SU-DHL-6 (cell line): ENCODE measurements around the gene DNAJC27.

Experiments used
- H2AFZ ChIP-seq: fragments of 200-600 bp; sonication (generic); 2 replicates; pipeline ENCODE4 v1.6.1; 2014; ENCODE audit warnings: low read depth, mild to moderate bottlenecking, moderate library complexity, mixed read lengths, antibody characterized with exemption, low read length; ENCODE audit not compliant: severe bottlenecking
- H3F3A ChIP-seq: fragments of 200-600 bp; shearing (Covaris generic); 2 replicates; pipeline ENCODE4 v1.6.0; 2016; ENCODE audit warnings: antibody characterized with exemption, mild to moderate bottlenecking; ENCODE audit not compliant: insufficient read depth
- H3K27ac ChIP-seq: fragments of 200-600 bp; sonication (generic); 2 replicates; pipeline ENCODE4 v1.5.1; 2016; ENCODE audit warnings: low read depth, mild to moderate bottlenecking, low read length, moderate library complexity, mixed read lengths
- H3K27me3 ChIP-seq: fragments of 200-600 bp; sonication (generic), shearing (Covaris generic); 2 replicates; pipeline ENCODE4 v1.6.0; 2014; ENCODE audit warnings: mild to moderate bottlenecking, low read length
- H3K36me3 ChIP-seq: fragments of 200-600 bp; sonication (generic); 2 replicates; pipeline ENCODE4 v1.6.1; 2014; ENCODE audit warnings: mild to moderate bottlenecking, low read length, mixed read lengths
- H3K4me2 ChIP-seq: fragments of 300-600, 200-600 bp; shearing (Covaris generic), sonication (generic); 2 replicates; pipeline ENCODE4 v1.6.0; 2014; ENCODE audit warnings: low read length, low read depth, mild to moderate bottlenecking; ENCODE audit not compliant: poor library complexity, severe bottlenecking
- H3K4me3 ChIP-seq: fragments of 200-600 bp; sonication (generic); 2 replicates; pipeline ENCODE4 v1.5.1; 2014; ENCODE audit warnings: antibody characterized with exemption, low read length, mild to moderate bottlenecking, mixed read lengths; ENCODE audit not compliant: insufficient read depth, poor library complexity, severe bottlenecking
- H3K79me2 ChIP-seq: fragments of 200-600 bp; sonication (generic); 2 replicates; pipeline ENCODE4 v1.6.1; 2014; ENCODE audit warnings: mild to moderate bottlenecking, low read length, moderate library complexity; ENCODE audit not compliant: insufficient read depth
- H3K9ac ChIP-seq: fragments of 200-600 bp; sonication (generic); 2 replicates; pipeline ENCODE4 v1.7.0; 2014; ENCODE audit warnings: mild to moderate bottlenecking, low read length
- H3K9me2 ChIP-seq: fragments of 200-600 bp; sonication (generic); replicated peaks from 2 replicates; pipeline ENCODE4 v1.6.1; 2014; ENCODE audit warnings: low read length; ENCODE audit not compliant: insufficient read depth
- H3K9me3 ChIP-seq: fragments of 200-600 bp; sonication (generic); 2 replicates; pipeline ENCODE4 v1.6.1; 2014; ENCODE audit warnings: low read length, mixed read lengths; ENCODE audit not compliant: insufficient read depth
- H4K20me1 ChIP-seq: fragments of 200-600 bp; sonication (generic); 2 replicates; pipeline ENCODE4 v1.6.1; 2014; ENCODE audit warnings: low read depth, mild to moderate bottlenecking, antibody characterized with exemption, low read length, moderate library complexity, mixed read lengths
- CTCF ChIP-seq: fragments of 200-600 bp; sonication (generic); IDR thresholded peaks from one replicate; pipeline ENCODE4 v1.5.1; 2017; ENCODE audit warnings: antibody characterized with exemption, mild to moderate bottlenecking, low read length, moderate library complexity; ENCODE audit not compliant: insufficient read depth, poor library complexity, severe bottlenecking
- EZH2phosphoT487 ChIP-seq: fragments of 200-600 bp; sonication (generic), shearing (Covaris generic); conservative IDR thresholded peaks from 2 replicates; pipeline ENCODE4 v1.6.1; 2018; ENCODE audit warnings: mild to moderate bottlenecking, antibody characterized with exemption, low read length, moderate library complexity, mixed read lengths

Gene DNAJC27

DNA sequence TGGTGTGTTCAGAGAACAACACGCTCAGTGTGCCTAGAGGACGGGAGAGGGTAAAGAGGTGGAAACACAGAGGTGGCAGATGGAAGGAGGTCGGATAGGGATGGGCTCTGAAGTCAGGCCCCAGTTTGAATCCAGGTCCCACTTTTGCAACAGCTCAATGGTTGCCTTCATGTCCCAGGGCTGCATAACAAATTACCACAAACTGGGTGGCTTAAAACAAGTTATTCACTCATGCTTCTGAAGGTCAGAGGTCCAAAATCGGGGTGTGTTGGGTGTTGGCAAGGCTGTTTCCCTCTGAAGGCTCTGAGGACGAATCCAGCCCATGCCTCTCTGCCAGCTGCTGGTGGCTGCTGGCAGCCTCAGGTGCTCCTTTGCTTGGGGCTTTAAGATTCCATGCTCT lies 39.0 kb downstream of the DNAJC27 start:
- Histone ChIP-seq H2AFZ (no peak overlapping the region), H3K9me3 (no peaks in the 10 kb centered on the region), H3K4me3 (no peak overlapping the region), H3K9ac (no peak overlapping the region), H3K36me3 (no peaks in the 10 kb centered on the region), H3K79me2 (no peaks in the 10 kb centered on the region), H4K20me1 (no peaks in the 10 kb centered on the region), H3K4me2 (no peak overlapping the region), H3F3A (no peaks in the 10 kb centered on the region), H3K9me2 (no peaks in the 10 kb centered on the region), H3K27me3 (no peaks in the 10 kb centered on the region), H3K27ac (no peak overlapping the region)
- TF ChIP-seq CTCF: no peak
- no peak for TF ChIP-seq EZH2phosphoT487

GRCh38 chr2:24930768-24931167 lies 41.0 kb downstream of the DNAJC27 start:
- no peaks in the 10 kb centered on the region for H3K9me3 ChIP-seq
- H3K27ac ChIP-seq: no peak overlapping the region
- no peak overlapping the region for H3K9ac ChIP-seq
- no peaks in the 10 kb centered on the region for H3K9me2 ChIP-seq
- no peak for TF ChIP-seq CTCF
- TF ChIP-seq EZH2phosphoT487: no peak
- no peaks in the 10 kb centered on the region for H3K27me3 ChIP-seq
- H3K79me2 ChIP-seq: no peaks in the 10 kb centered on the region
- no peaks in the 10 kb centered on the region for H3K36me3 ChIP-seq
- H2AFZ ChIP-seq: no peak overlapping the region
- H3K4me3 ChIP-seq: no peak overlapping the region
- H3F3A ChIP-seq: no peaks in the 10 kb centered on the region
- no peak overlapping the region for H3K4me2 ChIP-seq
- H4K20me1 ChIP-seq: no peaks in the 10 kb centered on the region

DNA sequence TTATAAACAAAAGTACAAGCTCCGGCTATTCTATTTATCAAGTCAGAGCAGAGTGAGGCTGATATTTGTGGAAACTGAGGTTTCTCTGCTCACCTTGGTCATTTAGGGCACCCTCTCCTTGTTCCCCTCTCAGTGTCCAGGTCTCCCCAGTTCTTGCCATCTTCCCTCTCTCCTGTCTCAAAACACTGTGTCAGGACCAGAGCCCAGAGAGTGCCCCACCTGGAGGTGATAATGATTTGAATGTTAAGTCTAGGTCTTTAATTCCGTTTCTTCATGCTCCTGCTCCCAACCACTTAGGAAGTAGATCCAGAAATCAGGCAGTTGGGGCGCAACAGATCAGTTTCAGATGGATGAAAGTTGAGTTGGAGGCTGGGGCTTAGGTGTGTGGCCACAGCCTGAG lies 42.5 kb downstream of the DNAJC27 start:
- H3K4me3 ChIP-seq: no peak overlapping the region
- H3K79me2 ChIP-seq: no peaks in the 10 kb centered on the region
- H3K27me3 ChIP-seq: no peaks in the 10 kb centered on the region
- no peak overlapping the region for H3K4me2 ChIP-seq
- no peaks in the 10 kb centered on the region for H4K20me1 ChIP-seq
- H3K36me3 ChIP-seq: no peaks in the 10 kb centered on the region
- TF ChIP-seq CTCF (no peak), EZH2phosphoT487 (no peak)
- H3F3A ChIP-seq: no peaks in the 10 kb centered on the region
- H3K27ac ChIP-seq: no peak overlapping the region
- H3K9me2 ChIP-seq: no peaks in the 10 kb centered on the region
- no peaks in the 10 kb centered on the region for H3K9me3 ChIP-seq
- no peak overlapping the region for H3K9ac ChIP-seq
- H2AFZ ChIP-seq: no peak overlapping the region

DNA sequence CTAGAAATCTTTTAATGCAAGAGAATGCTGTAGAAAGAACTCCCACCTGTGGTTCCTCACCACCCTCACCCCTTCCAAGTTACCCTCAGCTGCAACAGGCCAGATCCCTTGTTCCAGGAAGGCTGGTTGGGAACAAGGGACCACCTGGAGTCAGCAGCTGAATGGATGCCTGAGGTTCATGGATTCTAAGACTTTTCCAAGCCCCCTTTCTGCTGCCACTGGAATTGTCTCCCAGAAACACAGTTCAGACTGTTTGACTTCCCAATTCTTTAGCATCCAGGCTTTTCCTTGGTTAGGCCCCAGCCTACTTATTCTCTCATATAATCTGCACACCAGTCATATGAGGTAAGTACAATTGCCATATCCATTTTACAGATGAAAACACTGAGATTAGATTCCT lies 43.7 kb downstream of the DNAJC27 start:
- H3K4me2 ChIP-seq: no peak overlapping the region
- no peaks in the 10 kb centered on the region for H3K9me2 ChIP-seq
- no peak for TF ChIP-seq EZH2phosphoT487
- TF ChIP-seq CTCF: no peak
- H3K4me3 ChIP-seq: no peak overlapping the region
- H4K20me1 ChIP-seq: no peaks in the 10 kb centered on the region
- no peaks in the 10 kb centered on the region for H3K36me3 ChIP-seq
- H3K27ac ChIP-seq: no peak overlapping the region
- no peaks in the 10 kb centered on the region for H3F3A ChIP-seq
- no peaks in the 10 kb centered on the region for H3K27me3 ChIP-seq
- H2AFZ ChIP-seq: no peak overlapping the region
- H3K9me3 ChIP-seq: no peaks in the 10 kb centered on the region
- no peaks in the 10 kb centered on the region for H3K79me2 ChIP-seq
- H3K9ac ChIP-seq: no peak overlapping the region
